ENCODE data around the gene ZG16. TPM values are rescaled to one million over a fixed set of nuclear protein-coding genes. Genes with fewer than 3 reads are reported as not detected.
"Not testable (repeated sequence)": the region's sequence is repeated elsewhere in the genome, so short reads cannot be mapped to it uniquely, and the experiment has no call there.

Gene ZG16, protein sequence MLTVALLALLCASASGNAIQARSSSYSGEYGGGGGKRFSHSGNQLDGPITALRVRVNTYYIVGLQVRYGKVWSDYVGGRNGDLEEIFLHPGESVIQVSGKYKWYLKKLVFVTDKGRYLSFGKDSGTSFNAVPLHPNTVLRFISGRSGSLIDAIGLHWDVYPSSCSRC
- not detected in 2 replicates for total RNA-seq (2014; rRNA removed; shearing (Covaris generic))

DNA sequence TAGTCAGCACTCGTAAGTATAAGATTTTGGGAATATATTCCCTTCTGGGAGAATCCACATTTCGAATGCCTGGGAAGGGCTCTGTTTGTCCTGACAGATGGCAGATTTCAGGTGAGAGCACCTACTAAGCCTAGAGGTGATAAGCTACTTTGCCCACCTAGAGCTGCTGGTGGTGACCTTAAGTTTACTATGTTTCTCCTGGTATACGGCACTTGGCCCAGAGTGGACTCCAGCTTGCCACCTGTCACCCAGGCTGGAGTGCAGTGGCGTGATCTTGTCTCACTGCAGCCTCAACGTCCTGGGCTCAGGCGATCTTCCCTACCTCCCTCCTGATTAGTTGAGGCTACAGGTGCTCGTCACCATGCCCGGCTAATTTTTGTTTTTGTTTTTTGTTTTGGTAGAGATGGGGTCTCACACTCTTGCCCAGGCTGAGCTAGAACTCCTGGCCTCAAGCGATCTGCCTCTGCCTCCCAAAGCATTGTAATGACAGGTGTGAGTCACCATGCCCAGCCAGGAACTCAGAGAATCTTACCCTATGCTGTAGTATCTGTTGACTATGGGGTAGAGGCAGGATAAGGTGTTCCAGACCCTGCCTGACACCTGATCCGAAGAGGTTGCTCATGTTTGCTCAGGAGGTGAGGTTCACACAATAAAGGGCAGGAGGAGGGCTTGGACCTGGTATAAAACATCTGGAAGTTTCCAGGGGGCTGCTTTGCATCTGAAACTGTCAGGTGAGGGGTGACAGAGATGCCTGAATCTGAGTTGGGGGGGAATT is at the start of gene ZG16:
Gene ZG16 (plus strand): TSS at position 681 of the 775 bp plus-strand sequence. CDS start 1,011 bp downstream, outside the sequence.
- no peaks in the 10 kb centered on the region for H3K36me3 ChIP-seq (replicated peaks; ENCODE audit: control insufficient read depth, insufficient read depth, low read length)
- peaks cover 4% of the 10 kb centered on the region for H3K27me3 ChIP-seq (ENCODE audit: control insufficient read depth, insufficient read depth, low read length)
- H3K4me3 ChIP-seq (ENCODE audit: insufficient read depth, low read depth, low read length) = no peak within 1 kb of the TSS
- DNase-seq = no peak

GRCh38 chr16:29729116-29729521 is 48.9 kb upstream of the ZG16 start:
- peaks cover 31% of the 10 kb centered on the region for H3K36me3 ChIP-seq (replicated peaks; ENCODE audit: control insufficient read depth, insufficient read depth, low read length)
- DNase-seq = peak; percentile 68
- H3K27me3 ChIP-seq (ENCODE audit: control insufficient read depth, insufficient read depth, low read length) = no peaks in the 10 kb centered on the region
- H3K4me3 ChIP-seq (ENCODE audit: insufficient read depth, low read depth, low read length) = no peak overlapping the region

DNA sequence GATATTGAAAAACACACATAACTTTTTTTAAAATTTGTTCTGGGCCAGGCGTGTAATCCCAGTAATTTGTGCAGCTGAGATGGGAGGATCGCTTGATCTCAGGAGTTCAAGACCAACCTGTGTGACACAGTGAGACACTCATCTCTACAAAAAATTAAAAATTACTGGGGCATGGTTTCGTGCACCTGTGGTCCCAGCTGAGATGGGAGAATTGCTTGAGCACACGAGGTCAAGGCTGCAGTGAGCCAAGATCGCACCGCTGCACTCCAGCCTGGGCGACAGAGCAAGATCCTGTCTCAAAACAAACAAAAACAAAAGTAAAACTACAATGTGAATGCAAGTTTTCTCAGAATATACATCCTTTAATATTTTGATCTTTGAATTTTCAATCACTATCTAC is 47.4 kb upstream of the ZG16 start:
- no peak for DNase-seq
- no peak overlapping the region for H3K4me3 ChIP-seq (ENCODE audit: insufficient read depth, low read depth, low read length)
- H3K36me3 ChIP-seq (replicated peaks; ENCODE audit: control insufficient read depth, insufficient read depth, low read length) = peaks cover 34% of the 10 kb centered on the region

GRCh38 chr16:29731768-29732601 is 46.1 kb upstream of the ZG16 start:
- H3K4me3 ChIP-seq (ENCODE audit: insufficient read depth, low read depth, low read length) = not testable (repeated sequence)
- H3K36me3 ChIP-seq (replicated peaks; ENCODE audit: control insufficient read depth, insufficient read depth, low read length) = peaks cover 35% of the 10 kb centered on the region

More for the DNA sequence above, 47.4 kb upstream of the ZG16 start:
- no peaks in the 10 kb centered on the region for H3K27me3 ChIP-seq (ENCODE audit: control insufficient read depth, insufficient read depth, low read length)

GRCh38 chr16:29734786-29735185 is 43.3 kb upstream of the ZG16 start:
- Histone ChIP-seq H3K27me3 (ENCODE audit: control insufficient read depth, insufficient read depth, low read length) (no peaks in the 10 kb centered on the region), H3K36me3 (replicated peaks; ENCODE audit: control insufficient read depth, insufficient read depth, low read length) (peaks cover 30% of the 10 kb centered on the region), H3K4me3 (ENCODE audit: insufficient read depth, low read depth, low read length) (no peak overlapping the region)
- DNase-seq = no peak

More at GRCh38 chr16:29731768-29732601, 46.1 kb upstream of the ZG16 start:
- not testable (repeated sequence) for H3K27me3 ChIP-seq (ENCODE audit: control insufficient read depth, insufficient read depth, low read length); DNase-seq

- DNase-seq = peak; percentile 25
- Histone ChIP-seq H3K36me3 (replicated peaks; ENCODE audit: control insufficient read depth, insufficient read depth, low read length) (peaks cover 27% of the 10 kb centered on the region), H3K4me3 (ENCODE audit: insufficient read depth, low read depth, low read length) (no peak overlapping the region), H3K27me3 (ENCODE audit: control insufficient read depth, insufficient read depth, low read length) (no peaks in the 10 kb centered on the region)
Observed at GRCh38 chr16:29736112-29736511, 41.9 kb upstream of the ZG16 start.

GRCh38 chr16:29736764-29737163 is 41.3 kb upstream of the ZG16 start:
- no peak for DNase-seq
- peaks cover 25% of the 10 kb centered on the region for H3K36me3 ChIP-seq (replicated peaks; ENCODE audit: control insufficient read depth, insufficient read depth, low read length)
- H3K4me3 ChIP-seq (ENCODE audit: insufficient read depth, low read depth, low read length) = no peak overlapping the region
- H3K27me3 ChIP-seq (ENCODE audit: control insufficient read depth, insufficient read depth, low read length) = no peaks in the 10 kb centered on the region

- no peak for DNase-seq
Observed at GRCh38 chr16:29737713-29738112, 40.3 kb upstream of the ZG16 start.

DNA sequence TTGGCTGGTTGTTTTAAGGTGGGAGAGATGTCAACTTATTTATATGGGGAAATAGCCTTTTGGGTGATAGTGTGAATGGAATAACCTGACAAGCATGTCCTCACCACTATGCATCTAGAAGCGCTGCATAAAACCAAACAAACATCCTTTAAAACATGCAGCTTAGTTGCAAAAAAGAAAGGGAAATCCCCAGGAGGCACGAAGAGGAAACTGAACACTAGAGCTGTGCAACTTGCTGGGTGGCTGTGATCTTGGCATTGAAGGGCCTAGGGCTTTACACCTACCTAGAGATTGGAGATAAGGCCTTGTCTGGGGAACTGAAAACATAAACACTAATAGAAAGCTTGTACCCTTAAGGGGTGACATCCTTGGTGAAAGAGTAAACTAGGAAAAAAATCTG is 39.5 kb upstream of the ZG16 start:
- H3K36me3 ChIP-seq (replicated peaks; ENCODE audit: control insufficient read depth, insufficient read depth, low read length) = peaks cover 21% of the 10 kb centered on the region
- H3K4me3 ChIP-seq (ENCODE audit: insufficient read depth, low read depth, low read length) = no peak overlapping the region
- DNase-seq = no peak
- no peaks in the 10 kb centered on the region for H3K27me3 ChIP-seq (ENCODE audit: control insufficient read depth, insufficient read depth, low read length)

More at GRCh38 chr16:29737713-29738112, 40.3 kb upstream of the ZG16 start:
- Histone ChIP-seq H3K36me3 (replicated peaks; ENCODE audit: control insufficient read depth, insufficient read depth, low read length) (peaks cover 24% of the 10 kb centered on the region), H3K4me3 (ENCODE audit: insufficient read depth, low read depth, low read length) (no peak overlapping the region), H3K27me3 (ENCODE audit: control insufficient read depth, insufficient read depth, low read length) (no peaks in the 10 kb centered on the region)

DNA sequence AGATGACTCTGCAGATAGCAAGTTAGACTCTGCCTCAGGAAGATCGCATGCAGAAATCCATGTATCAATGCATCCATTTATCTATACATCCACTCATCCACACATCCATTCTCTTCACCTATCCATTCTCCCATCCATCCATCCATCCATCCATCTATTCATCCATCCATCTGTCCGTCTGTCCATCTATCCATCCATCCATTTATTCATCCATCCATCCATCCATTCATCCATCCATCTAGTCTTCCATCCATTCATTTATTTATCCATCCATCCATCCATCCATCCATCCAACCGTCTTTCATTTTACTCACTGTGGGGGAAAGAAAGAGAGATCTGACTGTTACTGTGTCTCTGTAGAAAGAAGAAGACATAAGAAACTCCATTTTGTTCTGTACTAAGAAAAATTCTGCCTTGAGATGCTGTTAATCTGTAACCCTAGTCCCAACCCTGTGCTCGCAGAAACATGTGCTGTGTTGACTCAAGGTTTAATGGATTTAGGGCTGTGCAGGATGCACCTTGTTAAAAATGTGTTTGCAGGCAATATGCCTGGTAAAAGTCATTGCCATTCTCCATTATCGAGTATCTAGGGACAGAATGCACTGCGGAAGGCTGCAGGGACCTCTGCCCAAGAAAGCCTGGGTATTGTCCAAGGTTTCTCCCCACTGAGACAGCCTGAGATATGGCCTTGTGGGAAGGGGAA is 38.0 kb upstream of the ZG16 start:
- DNase-seq; H3K4me3 ChIP-seq (ENCODE audit: insufficient read depth, low read depth, low read length); H3K27me3 ChIP-seq (ENCODE audit: control insufficient read depth, insufficient read depth, low read length): not testable (repeated sequence)
- peaks cover 16% of the 10 kb centered on the region for H3K36me3 ChIP-seq (replicated peaks; ENCODE audit: control insufficient read depth, insufficient read depth, low read length)

DNA sequence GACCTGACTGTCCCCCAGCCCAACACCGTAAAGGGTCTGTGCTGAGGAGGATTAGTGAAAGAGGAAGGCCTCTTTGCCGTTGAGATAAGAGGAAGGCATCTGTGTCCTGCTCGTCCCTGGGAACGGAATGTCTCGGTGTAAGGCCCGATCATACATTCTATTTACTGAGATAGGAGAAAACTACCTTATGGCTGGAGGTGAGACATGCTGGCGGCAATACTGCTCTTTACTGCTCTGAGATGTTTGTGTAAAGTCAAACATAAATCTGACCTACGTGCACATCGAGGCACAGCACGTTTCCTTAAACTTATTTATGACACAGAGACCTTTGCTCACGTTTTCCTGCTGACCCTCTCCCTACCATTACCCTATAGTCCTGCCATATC is 37.4 kb upstream of the ZG16 start:
- not testable (repeated sequence) for DNase-seq; H3K27me3 ChIP-seq (ENCODE audit: control insufficient read depth, insufficient read depth, low read length)
- peaks cover 16% of the 10 kb centered on the region for H3K36me3 ChIP-seq (replicated peaks; ENCODE audit: control insufficient read depth, insufficient read depth, low read length)

GRCh38 chr16:29742683-29743275 is 35.3 kb upstream of the ZG16 start:
- Histone ChIP-seq H3K4me3 (ENCODE audit: insufficient read depth, low read depth, low read length) (no peak overlapping the region), H3K27me3 (ENCODE audit: control insufficient read depth, insufficient read depth, low read length) (no peaks in the 10 kb centered on the region), H3K36me3 (replicated peaks; ENCODE audit: control insufficient read depth, insufficient read depth, low read length) (peaks cover 7% of the 10 kb centered on the region)
- no peak for DNase-seq

More for the DNA sequence above, 37.4 kb upstream of the ZG16 start:
- not testable (repeated sequence) for H3K4me3 ChIP-seq (ENCODE audit: insufficient read depth, low read depth, low read length)

DNA sequence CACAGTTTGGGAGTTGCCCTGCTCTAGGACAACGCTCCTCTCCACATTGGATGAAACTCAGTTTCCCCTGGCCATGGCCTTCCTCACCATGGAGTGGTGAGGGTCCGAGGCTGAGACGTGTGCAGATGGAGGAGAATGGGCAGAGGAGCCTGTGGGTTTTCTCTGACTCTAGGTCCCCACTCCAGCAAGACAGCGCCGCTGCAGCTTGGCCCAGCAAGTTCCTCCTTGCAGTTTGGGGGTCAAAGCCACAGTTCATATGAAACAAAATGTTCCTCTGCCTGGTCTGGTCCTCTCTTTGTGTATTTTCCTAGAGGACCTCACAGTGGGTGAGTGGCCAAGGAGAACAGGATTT is 34.6 kb upstream of the ZG16 start:
- DNase-seq = peak; percentile 8
- H3K4me3 ChIP-seq (ENCODE audit: insufficient read depth, low read depth, low read length) = no peak overlapping the region
- peaks cover 5% of the 10 kb centered on the region for H3K36me3 ChIP-seq (replicated peaks; ENCODE audit: control insufficient read depth, insufficient read depth, low read length)
- H3K27me3 ChIP-seq (ENCODE audit: control insufficient read depth, insufficient read depth, low read length) = no peaks in the 10 kb centered on the region

All from H7 (cell line).